ENCODE data around the gene FAM219A.
"Not testable (repeated sequence)": the region's sequence is repeated elsewhere in the genome, so short reads cannot be mapped to it uniquely, and the experiment has no call there.

Gene FAM219A

GRCh38 chr9:34482746-34483145 is 24.4 kb upstream of the FAM219A start:
- not testable (repeated sequence) for DNase-seq

- not testable (repeated sequence) for DNase-seq
Observed at GRCh38 chr9:34481620-34482019, 23.2 kb upstream of the FAM219A start.

GRCh38 chr9:34479431-34479866 is 21.1 kb upstream of the FAM219A start:
- DNase-seq: no peak

GRCh38 chr9:34477541-34477940 is 19.2 kb upstream of the FAM219A start:
- DNase-seq: no peak

GRCh38 chr9:34475097-34475496 is 16.7 kb upstream of the FAM219A start:
- no peak for DNase-seq

GRCh38 chr9:34465468-34465867 is 7.1 kb upstream of the FAM219A start:
- no peak for DNase-seq

GRCh38 chr9:34464571-34464970 is 6.2 kb upstream of the FAM219A start:
- no peak for DNase-seq

GRCh38 chr9:34463901-34464232 is 5.5 kb upstream of the FAM219A start:
- DNase-seq: no peak

- DNase-seq: no peak
Observed at GRCh38 chr9:34463098-34463900, 4.9 kb upstream of the FAM219A start.

GRCh38 chr9:34459941-34460340 is 1.6 kb upstream of the FAM219A start:
- no peak for DNase-seq

GRCh38 chr9:34459356-34459755 is 986 bp upstream of the FAM219A start:
- DNase-seq: no peak

GRCh38 chr9:34458959-34459340 is 580 bp upstream of the FAM219A start:
- DNase-seq: no peak

GRCh38 chr9:34457266-34458012 is 931 bp downstream of the FAM219A start:
- peak; percentile 35 for DNase-seq

GRCh38 chr9:34456746-34457145 is 1.6 kb downstream of the FAM219A start:
- no peak for DNase-seq

- no peak for DNase-seq
Observed at GRCh38 chr9:34456151-34456550, 2.2 kb downstream of the FAM219A start.

- no peak for DNase-seq
Observed at GRCh38 chr9:34454571-34455065, 3.8 kb downstream of the FAM219A start.

GRCh38 chr9:34452568-34452967 is 5.8 kb downstream of the FAM219A start:
- no peak for DNase-seq

GRCh38 chr9:34451545-34451944 is 6.8 kb downstream of the FAM219A start:
- no peak for DNase-seq

- no peak for DNase-seq
Observed at GRCh38 chr9:34451135-34451534, 7.2 kb downstream of the FAM219A start.

GRCh38 chr9:34450644-34451043 is 7.7 kb downstream of the FAM219A start:
- no peak for DNase-seq

- no peak for DNase-seq
Observed at GRCh38 chr9:34446951-34447350, 11.4 kb downstream of the FAM219A start.

GRCh38 chr9:34446468-34446891 is 11.9 kb downstream of the FAM219A start:
- no peak for DNase-seq

GRCh38 chr9:34443976-34444375 is 14.4 kb downstream of the FAM219A start:
- no peak for DNase-seq

GRCh38 chr9:34443533-34443932 is 14.8 kb downstream of the FAM219A start:
- DNase-seq: no peak

Data from NCI-H1694 (cell line).